Esophagus squamous epithelium (tissue), 4 donors: Measurements from ENCODE around the gene FNDC7.

Source experiments
- POLR2A ChIP-seq, 4 donors: fragments of 450-650 bp; IDR thresholded peaks; one replicate each; pipeline ENCODE4 v1.6.1; 2017; ENCODE audit warnings: antibody characterized with exemption in 4 of 4, mild to moderate bottlenecking in 4 of 4, moderate library complexity in 3 of 4
- TF ChIP-seq, protein P1 (sequence below), 6 experiments: fragments of 450-650 bp in 4 of 6; fragments of 200-600 bp in 2 of 6; sonication (generic) in 2 of 6; IDR thresholded peaks; one replicate each; pipeline ENCODE4 v1.5.1; 2016 to 2019; ENCODE audit warnings: antibody characterized with exemption in 6 of 6, mild to moderate bottlenecking in 4 of 6, moderate library complexity in 4 of 6

DNA sequence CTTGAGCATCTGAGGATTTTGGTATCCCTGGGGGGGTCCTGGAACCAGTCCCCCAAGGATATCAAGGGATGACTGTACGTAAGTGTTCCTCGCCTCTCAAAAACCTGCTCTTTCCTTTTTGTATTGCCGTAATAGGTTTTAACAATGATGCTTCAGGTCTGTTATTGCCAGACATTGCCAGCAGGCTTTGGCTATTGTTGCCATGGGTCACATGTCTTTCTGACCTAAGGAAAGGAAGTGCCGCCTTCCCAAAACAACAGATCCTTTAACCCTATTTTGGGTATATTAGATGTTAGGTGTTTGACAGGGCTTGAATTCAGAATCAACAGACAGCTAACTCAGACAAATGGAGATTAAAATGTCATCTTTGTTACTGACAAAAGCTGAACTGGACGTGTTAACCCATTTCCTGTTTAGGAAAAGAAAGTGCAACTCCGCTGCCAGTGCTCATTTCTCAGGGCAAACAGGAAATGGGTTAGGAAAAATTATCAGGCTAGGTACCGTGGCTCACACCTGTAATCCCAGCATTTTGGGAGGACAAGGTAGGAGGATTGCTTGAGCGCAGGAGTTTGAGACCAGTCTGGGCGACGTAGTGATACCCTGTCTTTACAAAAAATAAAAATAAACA lies 33.0 kb upstream of the FNDC7 start:
- TF ChIP-seq, protein P1, sequence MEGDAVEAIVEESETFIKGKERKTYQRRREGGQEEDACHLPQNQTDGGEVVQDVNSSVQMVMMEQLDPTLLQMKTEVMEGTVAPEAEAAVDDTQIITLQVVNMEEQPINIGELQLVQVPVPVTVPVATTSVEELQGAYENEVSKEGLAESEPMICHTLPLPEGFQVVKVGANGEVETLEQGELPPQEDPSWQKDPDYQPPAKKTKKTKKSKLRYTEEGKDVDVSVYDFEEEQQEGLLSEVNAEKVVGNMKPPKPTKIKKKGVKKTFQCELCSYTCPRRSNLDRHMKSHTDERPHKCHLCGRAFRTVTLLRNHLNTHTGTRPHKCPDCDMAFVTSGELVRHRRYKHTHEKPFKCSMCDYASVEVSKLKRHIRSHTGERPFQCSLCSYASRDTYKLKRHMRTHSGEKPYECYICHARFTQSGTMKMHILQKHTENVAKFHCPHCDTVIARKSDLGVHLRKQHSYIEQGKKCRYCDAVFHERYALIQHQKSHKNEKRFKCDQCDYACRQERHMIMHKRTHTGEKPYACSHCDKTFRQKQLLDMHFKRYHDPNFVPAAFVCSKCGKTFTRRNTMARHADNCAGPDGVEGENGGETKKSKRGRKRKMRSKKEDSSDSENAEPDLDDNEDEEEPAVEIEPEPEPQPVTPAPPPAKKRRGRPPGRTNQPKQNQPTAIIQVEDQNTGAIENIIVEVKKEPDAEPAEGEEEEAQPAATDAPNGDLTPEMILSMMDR (IDR thresholded peaks at IDR 0.05) = no peak
- TF ChIP-seq POLR2A (IDR thresholded peaks at IDR 0.05) = no peak
